Measurements from ENCODE around the gene SCUBE1.

SCUBE1 gene

GRCh38 chr22:43257549-43257948 lies 85.6 kb downstream of the SCUBE1 start:
- no peak for DNase-seq (ENCODE audit: low spot score)

GRCh38 chr22:43256976-43257545 lies 86.1 kb downstream of the SCUBE1 start:
- no peak for DNase-seq (ENCODE audit: low spot score)

- no peak for DNase-seq (ENCODE audit: low spot score)
Measured at GRCh38 chr22:43256569-43256968, 86.6 kb downstream of the SCUBE1 start.

- no peak for DNase-seq (ENCODE audit: low spot score)
Measured at GRCh38 chr22:43255299-43255698, 87.9 kb downstream of the SCUBE1 start.

GRCh38 chr22:43253839-43254238 lies 89.3 kb downstream of the SCUBE1 start:
- DNase-seq (ENCODE audit: low spot score), result no peak

GRCh38 chr22:43252319-43252718 lies 90.9 kb downstream of the SCUBE1 start:
- no peak for DNase-seq (ENCODE audit: low spot score)

GRCh38 chr22:43249789-43250471 lies 93.2 kb downstream of the SCUBE1 start:
- no peak for DNase-seq (ENCODE audit: low spot score)

GRCh38 chr22:43247546-43248260 lies 95.5 kb downstream of the SCUBE1 start:
- DNase-seq (ENCODE audit: low spot score), result no peak

GRCh38 chr22:43246188-43246587 lies 97.0 kb downstream of the SCUBE1 start:
- no peak for DNase-seq (ENCODE audit: low spot score)

- no peak for DNase-seq (ENCODE audit: low spot score)
Measured at GRCh38 chr22:43245717-43246116, 97.5 kb downstream of the SCUBE1 start.

- DNase-seq (ENCODE audit: low spot score), result no peak
Measured at GRCh38 chr22:43244803-43245527, 98.2 kb downstream of the SCUBE1 start.

- no peak for DNase-seq (ENCODE audit: low spot score)
Measured at GRCh38 chr22:43244402-43244801, 98.8 kb downstream of the SCUBE1 start.

GRCh38 chr22:43243324-43243723 lies 99.8 kb downstream of the SCUBE1 start:
- no peak for DNase-seq (ENCODE audit: low spot score)

GRCh38 chr22:43242627-43243026 lies 100.5 kb downstream of the SCUBE1 start:
- no peak for DNase-seq (ENCODE audit: low spot score)

- no peak for DNase-seq (ENCODE audit: low spot score)
Measured at GRCh38 chr22:43241699-43242386, 101.3 kb downstream of the SCUBE1 start.

- DNase-seq (ENCODE audit: low spot score), result no peak
Measured at GRCh38 chr22:43241138-43241597, 102.0 kb downstream of the SCUBE1 start.

- DNase-seq (ENCODE audit: low spot score), result no peak
Measured at GRCh38 chr22:43240614-43241013, 102.6 kb downstream of the SCUBE1 start.

- no peak for DNase-seq (ENCODE audit: low spot score)
Measured at GRCh38 chr22:43239956-43240355, 103.2 kb downstream of the SCUBE1 start.

- DNase-seq (ENCODE audit: low spot score), result no peak
Measured at GRCh38 chr22:43239193-43239780, 103.9 kb downstream of the SCUBE1 start.

- DNase-seq (ENCODE audit: low spot score), result no peak
Measured at GRCh38 chr22:43238526-43239006, 104.6 kb downstream of the SCUBE1 start.

- no peak for DNase-seq (ENCODE audit: low spot score)
Measured at GRCh38 chr22:43237280-43237679, 105.9 kb downstream of the SCUBE1 start.
